ENCODE data around the gene ADRA1B.
"Not testable (repeated sequence)": the region's sequence is repeated elsewhere in the genome, so short reads cannot be mapped to it uniquely, and the experiment has no call there.

ADRA1B gene

GRCh38 chr5:159933531-159934485 lies 17.5 kb downstream of the ADRA1B start:
- DNase-seq: no peak

- no peak for DNase-seq
These were observed 19.7 kb downstream of the ADRA1B start for GRCh38 chr5:159935946-159936345.

GRCh38 chr5:159936686-159937329 lies 20.5 kb downstream of the ADRA1B start:
- DNase-seq: no peak

- DNase-seq: no peak
These were observed 21.3 kb downstream of the ADRA1B start for GRCh38 chr5:159937580-159937979.

GRCh38 chr5:159943326-159943725 lies 27.0 kb downstream of the ADRA1B start:
- DNase-seq: no peak

- peak; percentile 32 for DNase-seq
These were observed 27.8 kb downstream of the ADRA1B start for GRCh38 chr5:159944056-159944600.

GRCh38 chr5:159945359-159945758 lies 29.1 kb downstream of the ADRA1B start:
- no peak for DNase-seq

- no peak for DNase-seq
These were observed 31.6 kb downstream of the ADRA1B start for GRCh38 chr5:159947708-159948358.

GRCh38 chr5:159951387-159951786 lies 35.1 kb downstream of the ADRA1B start:
- DNase-seq: peak; percentile 27

GRCh38 chr5:159951834-159952233 lies 35.6 kb downstream of the ADRA1B start:
- DNase-seq: no peak

GRCh38 chr5:159953609-159954008 lies 37.3 kb downstream of the ADRA1B start:
- no peak for DNase-seq

GRCh38 chr5:159955056-159955624 lies 38.9 kb downstream of the ADRA1B start:
- no peak for DNase-seq

GRCh38 chr5:159956074-159956473 lies 39.8 kb downstream of the ADRA1B start:
- no peak for DNase-seq

- no peak for DNase-seq
These were observed 45.2 kb downstream of the ADRA1B start for GRCh38 chr5:159961176-159962160.

GRCh38 chr5:159962214-159962613 lies 45.9 kb downstream of the ADRA1B start:
- no peak for DNase-seq

- no peak for DNase-seq
These were observed 47.7 kb downstream of the ADRA1B start for GRCh38 chr5:159963935-159964334.

GRCh38 chr5:159965031-159965837 lies 49.0 kb downstream of the ADRA1B start:
- DNase-seq: peak; percentile 67

GRCh38 chr5:159965838-159966128 lies 49.5 kb downstream of the ADRA1B start:
- not testable (repeated sequence) for DNase-seq

GRCh38 chr5:159969966-159970365 lies 53.7 kb downstream of the ADRA1B start:
- DNase-seq: no peak

GRCh38 chr5:159971038-159971437 lies 54.8 kb downstream of the ADRA1B start:
- no peak for DNase-seq

- DNase-seq: no peak
These were observed 55.2 kb downstream of the ADRA1B start for GRCh38 chr5:159971514-159971913.

Measured in NCI-H69 (cell line).